ENCODE data around the gene PLK3. TPM values are rescaled to one million over a fixed set of nuclear protein-coding genes. Genes with fewer than 3 reads are reported as not detected.

Gene PLK3
- polyA plus RNA-seq, 1 experiment = 14.2 TPM

DNA sequence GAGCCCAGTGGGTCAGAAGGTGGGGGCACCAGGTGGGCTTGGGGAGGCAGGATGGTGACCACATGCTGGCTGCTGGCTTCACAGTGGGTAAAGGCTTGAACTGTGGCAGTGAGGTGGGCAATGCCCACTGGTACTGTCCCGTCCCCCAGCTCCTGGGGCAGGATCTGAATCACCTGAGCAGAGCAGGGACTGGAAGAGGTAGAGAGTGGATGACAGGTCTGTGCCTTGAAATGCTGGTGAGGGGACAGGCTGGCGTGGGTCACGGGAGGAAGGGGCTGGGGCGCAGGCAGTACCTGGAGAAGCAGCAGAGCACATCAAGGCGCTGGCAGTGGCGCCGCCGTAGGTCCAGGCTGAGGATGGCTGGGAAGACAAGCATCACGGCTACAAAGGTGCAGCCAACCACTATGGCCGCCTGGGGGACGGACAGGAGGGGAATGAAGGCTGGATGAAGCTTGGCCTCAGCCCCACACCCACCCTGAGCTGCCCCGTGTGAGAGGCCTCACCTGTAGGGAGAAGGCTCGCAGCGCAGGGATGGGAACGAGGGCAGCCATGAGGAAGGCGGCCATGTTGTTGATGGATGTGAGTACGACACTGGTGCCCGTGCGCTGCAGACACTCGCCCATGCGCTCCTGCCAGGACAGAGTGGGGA is 27.9 kb downstream of the PLK3 start:
- POLR2A ChIA-PET = no interaction called here
- CTCF ChIA-PET = interaction anchor here (0.6 kb wide), 1 partner anchor 97 kb away, joined by 4 read pairs; no protein-coding TSS in a partner anchor
- H3K27me3 ChIP-seq (ENCODE audit: control insufficient read depth, insufficient read depth, low read length) = no peaks in the 10 kb centered on the region
- DNase-seq (ENCODE audit: low read depth, low spot score) = no peak
- TF ChIP-seq, protein P1, sequence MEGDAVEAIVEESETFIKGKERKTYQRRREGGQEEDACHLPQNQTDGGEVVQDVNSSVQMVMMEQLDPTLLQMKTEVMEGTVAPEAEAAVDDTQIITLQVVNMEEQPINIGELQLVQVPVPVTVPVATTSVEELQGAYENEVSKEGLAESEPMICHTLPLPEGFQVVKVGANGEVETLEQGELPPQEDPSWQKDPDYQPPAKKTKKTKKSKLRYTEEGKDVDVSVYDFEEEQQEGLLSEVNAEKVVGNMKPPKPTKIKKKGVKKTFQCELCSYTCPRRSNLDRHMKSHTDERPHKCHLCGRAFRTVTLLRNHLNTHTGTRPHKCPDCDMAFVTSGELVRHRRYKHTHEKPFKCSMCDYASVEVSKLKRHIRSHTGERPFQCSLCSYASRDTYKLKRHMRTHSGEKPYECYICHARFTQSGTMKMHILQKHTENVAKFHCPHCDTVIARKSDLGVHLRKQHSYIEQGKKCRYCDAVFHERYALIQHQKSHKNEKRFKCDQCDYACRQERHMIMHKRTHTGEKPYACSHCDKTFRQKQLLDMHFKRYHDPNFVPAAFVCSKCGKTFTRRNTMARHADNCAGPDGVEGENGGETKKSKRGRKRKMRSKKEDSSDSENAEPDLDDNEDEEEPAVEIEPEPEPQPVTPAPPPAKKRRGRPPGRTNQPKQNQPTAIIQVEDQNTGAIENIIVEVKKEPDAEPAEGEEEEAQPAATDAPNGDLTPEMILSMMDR (IDR thresholded peaks at IDR 0.05; ENCODE audit: low read depth, low read length) = no peak
- peaks cover 5% of the 10 kb centered on the region; the same call in 1 of the 2 replicates for H3K9me3 ChIP-seq (ENCODE audit: control insufficient read depth, insufficient read depth, low read length)
- no peak overlapping the region for H3K27ac ChIP-seq (ENCODE audit: low read depth, low read length)
- H3K4me3 ChIP-seq (ENCODE audit: low read depth, low read length) = no peak overlapping the region

DNA sequence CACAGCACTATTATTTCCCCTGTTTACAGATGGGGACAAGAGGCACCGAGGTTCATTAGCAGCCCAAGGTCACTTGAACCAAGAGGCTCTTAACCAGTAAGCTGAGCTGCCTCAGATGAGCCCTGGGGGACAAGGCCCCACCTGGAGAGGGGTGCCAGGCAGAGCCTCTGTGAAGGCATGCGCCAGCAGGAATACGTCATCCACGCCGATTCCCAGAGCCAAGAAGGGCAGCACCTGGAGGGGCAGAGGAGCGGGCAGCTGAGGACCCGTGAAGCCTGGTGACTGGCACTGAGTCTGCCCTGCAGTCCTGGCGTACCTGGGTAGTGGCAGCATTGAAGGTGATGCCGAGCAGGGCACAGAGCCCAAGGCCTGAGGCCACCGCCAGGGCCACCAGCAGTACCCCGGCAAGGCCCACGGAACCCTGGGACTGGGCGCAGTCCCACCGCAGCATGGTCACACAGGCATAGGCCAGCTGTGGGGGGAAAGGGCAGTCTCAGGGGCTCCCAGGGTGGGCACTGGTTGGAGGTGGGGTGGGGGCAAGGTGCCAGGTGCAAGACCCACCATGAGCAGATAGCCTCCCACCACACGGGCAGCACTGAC is 28.8 kb downstream of the PLK3 start:
- CTCF ChIA-PET = no interaction called here
- POLR2A ChIA-PET = interaction anchor here (0.7 kb wide), 1 partner anchor 9 kb away, joined by 3 read pairs; no protein-coding TSS in a partner anchor
- Histone ChIP-seq H3K27me3 (ENCODE audit: control insufficient read depth, insufficient read depth, low read length) (no peaks in the 10 kb centered on the region), H3K9me3 (ENCODE audit: control insufficient read depth, insufficient read depth, low read length) (peaks cover 5% of the 10 kb centered on the region; the same call in 1 of the 2 replicates), H3K4me3 (ENCODE audit: low read depth, low read length) (no peak overlapping the region), H3K27ac (ENCODE audit: low read depth, low read length) (no peak overlapping the region)
- no peak for DNase-seq (ENCODE audit: low read depth, low spot score)
- TF ChIP-seq, protein P1 (IDR thresholded peaks at IDR 0.05; ENCODE audit: low read depth, low read length) = no peak

DNA sequence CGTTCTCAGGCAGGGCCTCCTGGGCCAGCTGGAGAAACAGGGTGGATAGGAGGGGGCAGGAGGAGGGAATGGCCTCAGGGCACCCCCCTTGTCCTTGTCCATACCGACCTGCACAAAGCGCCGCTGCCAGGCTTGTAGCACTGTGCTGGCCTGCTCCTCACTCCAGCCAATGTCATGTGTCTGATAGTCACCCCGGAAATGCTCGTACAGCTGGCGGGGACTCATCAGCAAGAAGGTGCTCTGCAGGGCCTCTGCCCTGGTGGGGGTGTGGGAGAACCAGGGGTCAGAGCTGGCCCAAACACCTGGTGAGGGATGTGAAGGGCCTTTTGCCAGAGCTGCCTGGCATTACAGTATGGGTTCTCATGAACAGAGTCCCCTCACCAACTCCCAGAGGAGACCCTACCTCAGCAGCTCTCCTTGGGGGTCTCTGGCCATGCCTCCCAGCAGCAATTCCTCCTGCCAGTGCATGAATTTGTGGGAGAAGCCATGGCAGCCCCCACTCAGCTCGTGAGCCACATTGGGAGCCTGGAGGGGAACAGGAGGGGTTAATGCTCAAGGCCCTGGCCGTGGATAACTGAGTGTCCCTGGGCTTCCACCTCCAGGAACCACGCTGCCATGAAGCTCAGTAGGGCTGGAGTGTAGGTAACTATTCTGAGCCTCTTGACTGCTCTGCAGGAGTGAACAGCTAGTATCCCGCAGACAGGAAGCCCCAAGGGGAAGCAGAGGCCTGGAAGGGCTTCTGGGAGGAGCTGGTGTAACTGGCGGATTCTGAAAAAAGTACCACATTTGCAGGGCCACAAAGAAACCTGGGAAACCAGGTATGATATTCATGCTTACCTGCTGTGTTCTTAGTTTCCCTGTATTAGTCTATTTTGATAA is 29.6 kb downstream of the PLK3 start:
- Histone ChIP-seq H3K27me3 (ENCODE audit: control insufficient read depth, insufficient read depth, low read length) (no peaks in the 10 kb centered on the region), H3K4me3 (ENCODE audit: low read depth, low read length) (no peak overlapping the region), H3K27ac (ENCODE audit: low read depth, low read length) (no peak overlapping the region), H3K9me3 (ENCODE audit: control insufficient read depth, insufficient read depth, low read length) (peaks cover 5% of the 10 kb centered on the region; the same call in 1 of the 2 replicates)
- CTCF ChIA-PET = interaction anchor here (0.6 to 1.5 kb wide), 2 partner anchors 146 to 189 kb away, joined by 4 to 5 read pairs; no protein-coding TSS in a partner anchor
- TF ChIP-seq, protein P1 (IDR thresholded peaks at IDR 0.05; ENCODE audit: low read depth, low read length) = no peak
- POLR2A ChIA-PET = interaction anchor here (0.7 to 1.6 kb wide), 3 partner anchors 10 to 181 kb away, joined by 3 to 5 read pairs (median 3); partner anchors contain the start of gene HECTD3
- no peak for DNase-seq (ENCODE audit: low read depth, low spot score)

DNA sequence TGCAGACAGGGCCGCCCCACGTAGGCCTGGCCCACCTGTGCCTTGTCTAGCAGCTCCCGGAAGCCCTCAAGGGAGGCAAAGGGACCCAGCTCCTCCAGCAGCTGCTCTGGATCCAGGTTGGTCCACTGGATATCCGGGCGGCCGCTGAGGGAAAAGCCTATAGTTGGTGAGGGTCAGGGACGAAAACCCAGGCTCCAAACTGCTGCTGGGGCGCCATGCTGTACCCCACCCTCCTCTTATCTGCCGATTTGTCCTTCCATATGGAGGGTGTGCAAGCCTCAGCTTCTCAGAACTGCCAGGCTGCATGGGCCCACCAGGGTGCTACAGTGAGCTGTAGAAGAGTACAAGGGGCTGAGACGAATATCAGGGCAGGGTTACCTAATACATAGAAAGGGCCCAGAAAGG is 30.7 kb downstream of the PLK3 start:
- no peak for DNase-seq (ENCODE audit: low read depth, low spot score)
- no peaks in the 10 kb centered on the region for H3K27me3 ChIP-seq (ENCODE audit: control insufficient read depth, insufficient read depth, low read length)
- POLR2A ChIA-PET = interaction anchor here (1.4 to 1.6 kb wide), 2 partner anchors 11 to 180 kb away, joined by 3 to 5 read pairs; partner anchors contain the start of gene HECTD3
- TF ChIP-seq, protein P1 (IDR thresholded peaks at IDR 0.05; ENCODE audit: low read depth, low read length) = no peak
- H3K4me3 ChIP-seq (ENCODE audit: low read depth, low read length) = no peak overlapping the region
- peaks cover 5% of the 10 kb centered on the region; the same call in 1 of the 2 replicates for H3K9me3 ChIP-seq (ENCODE audit: control insufficient read depth, insufficient read depth, low read length)
- CTCF ChIA-PET = interaction anchor here (0.6 to 1.5 kb wide), 2 partner anchors 188 to 572 kb away, joined by 3 to 4 read pairs; no protein-coding TSS in a partner anchor
- H3K27ac ChIP-seq (ENCODE audit: low read depth, low read length) = no peak overlapping the region
